ENCODE measurements around the gene ZNRF1. TPM values are rescaled to one million over a fixed set of nuclear protein-coding genes. Genes with fewer than 3 reads are reported as not detected.

Gene ZNRF1
- total and polyA plus RNA-seq, 10 donors: 1.4 to 13.4 (median 6.4) TPM

GRCh38 chr16:75022567-75022966 lies 23.7 kb downstream of the ZNRF1 start:
- DNase-seq: no peak
- intact Hi-C loops (cut with DNase I; ENCODE audit: low total_unique reads): no loop called here
- Histone ChIP-seq H3K27ac (no peak overlapping the region), H3K4me1 (peaks cover 0 to 36% (median 8%) of the 10 kb centered on the region in 6 donors), H3K36me3 (no peaks in the 10 kb centered on the region), H3K4me3 (no peak overlapping the region), H3K27me3 (replicated peaks in 1 of 7) (no peaks in the 10 kb centered on the region), H3K9me3 (peaks cover 0 to 23% (median 18%) of the 10 kb centered on the region in 8 donors)
- TF ChIP-seq POLR2A (IDR thresholded peaks at IDR 0.05): no peak
- TF ChIP-seq CTCF (IDR thresholded peaks at IDR 0.05 in 8 of 11, conservative IDR thresholded peaks at IDR 0.05 in 3 of 11): no peak
- no peak for TF ChIP-seq POLR2AphosphoS5 (IDR thresholded peaks at IDR 0.05)
- WGBS, 5 donors: 92 to 99% (median 94%) methylated on average over 4 of the region's 4 CpGs

GRCh38 chr16:75023009-75023408 lies 24.2 kb downstream of the ZNRF1 start:
- H3K4me1 ChIP-seq: peaks cover 0 to 36% (median 8%) of the 10 kb centered on the region in 6 donors
- no peaks in the 10 kb centered on the region for H3K36me3 ChIP-seq
- intact Hi-C loops (cut with DNase I; ENCODE audit: low total_unique reads): no loop called here
- H3K27me3 ChIP-seq (replicated peaks in 1 of 7): no peaks in the 10 kb centered on the region
- no peak for DNase-seq
- H3K27ac ChIP-seq: no peak overlapping the region
- 94 to 99% (median 95%) methylated on average over 2 of the region's 2 CpGs for WGBS, 5 donors
- H3K4me3 ChIP-seq: no peak overlapping the region
- TF ChIP-seq POLR2AphosphoS5 (IDR thresholded peaks at IDR 0.05) (no peak), CTCF (IDR thresholded peaks at IDR 0.05 in 8 of 11, conservative IDR thresholded peaks at IDR 0.05 in 3 of 11) (no peak), POLR2A (IDR thresholded peaks at IDR 0.05) (no peak)
- H3K9me3 ChIP-seq: peaks cover 0 to 23% (median 18%) of the 10 kb centered on the region in 8 donors

GRCh38 chr16:75024182-75024581 lies 25.4 kb downstream of the ZNRF1 start:
- Histone ChIP-seq H3K36me3 (no peaks in the 10 kb centered on the region), H3K27me3 (replicated peaks in 1 of 7) (no peaks in the 10 kb centered on the region), H3K9me3 (peaks cover 0 to 23% (median 18%) of the 10 kb centered on the region in 8 donors), H3K4me3 (no peak overlapping the region), H3K27ac (peak overlapping the region in 1 of 8 donors; percentile 23), H3K4me1 (peaks cover 0 to 29% (median 8%) of the 10 kb centered on the region in 6 donors)
- no peak for TF ChIP-seq POLR2AphosphoS5 (IDR thresholded peaks at IDR 0.05)
- TF ChIP-seq CTCF (IDR thresholded peaks at IDR 0.05 in 8 of 11, conservative IDR thresholded peaks at IDR 0.05 in 3 of 11): no peak
- no peak for TF ChIP-seq POLR2A (IDR thresholded peaks at IDR 0.05)
- WGBS, 5 donors: 54 to 70% (median 55%) methylated on average over 3 of the region's 3 CpGs
- no peak for DNase-seq
- intact Hi-C loops (cut with DNase I; ENCODE audit: low total_unique reads): no loop called here

GRCh38 chr16:75024594-75024993 lies 25.8 kb downstream of the ZNRF1 start:
- TF ChIP-seq POLR2A (IDR thresholded peaks at IDR 0.05) (no peak), POLR2AphosphoS5 (IDR thresholded peaks at IDR 0.05) (no peak), CTCF (IDR thresholded peaks at IDR 0.05 in 8 of 11, conservative IDR thresholded peaks at IDR 0.05 in 3 of 11) (no peak)
- Histone ChIP-seq H3K4me3 (no peak overlapping the region), H3K4me1 (peaks cover 0 to 29% (median 8%) of the 10 kb centered on the region in 6 donors), H3K27ac (peak overlapping the region in 1 of 8 donors; percentile 23), H3K36me3 (no peaks in the 10 kb centered on the region), H3K27me3 (replicated peaks in 1 of 7) (no peaks in the 10 kb centered on the region), H3K9me3 (peaks cover 0 to 23% (median 18%) of the 10 kb centered on the region in 8 donors)
- no peak for DNase-seq
- intact Hi-C loops (cut with DNase I; ENCODE audit: low total_unique reads): no loop called here
- WGBS, 5 donors: 27 to 46% (median 31%) methylated on average over 4 of the region's 4 CpGs
